ENCODE results near the gene SELPLG. TPM values are rescaled to one million over a fixed set of nuclear protein-coding genes. Genes with fewer than 3 reads are reported as not detected.
"Not testable (repeated sequence)": the region's sequence is repeated elsewhere in the genome, so short reads cannot be mapped to it uniquely, and the experiment has no call there.

SELPLG gene
- polyA plus RNA-seq, 3 donors = 2.5 to 14.1 (median 8.8) TPM

DNA sequence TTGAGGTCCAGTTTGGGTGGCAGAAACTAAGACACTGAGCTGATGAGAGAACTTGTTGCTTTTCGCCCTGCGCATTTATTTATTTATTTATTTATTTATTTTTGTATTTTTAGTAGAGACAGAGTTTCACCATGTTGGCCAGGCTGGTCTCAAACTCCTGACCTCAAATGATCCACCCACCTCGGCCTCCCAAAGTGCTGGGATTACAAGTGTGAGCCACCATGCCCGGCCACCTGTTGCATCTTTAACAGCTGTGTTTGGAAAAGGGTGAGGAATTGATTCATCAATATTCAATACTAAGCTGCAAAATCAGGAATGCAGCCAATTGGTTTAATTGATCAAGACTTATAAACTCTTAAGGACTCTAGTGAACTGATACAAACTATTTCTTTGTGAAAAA lies 24.4 kb upstream of the SELPLG start:
- not testable (repeated sequence) for H3K27ac ChIP-seq (ENCODE audit: low read depth, low read length)
- WGBS, 3 donors = 94 to 97% (median 95%) methylated on average over 4 of the region's 4 CpGs

DNA sequence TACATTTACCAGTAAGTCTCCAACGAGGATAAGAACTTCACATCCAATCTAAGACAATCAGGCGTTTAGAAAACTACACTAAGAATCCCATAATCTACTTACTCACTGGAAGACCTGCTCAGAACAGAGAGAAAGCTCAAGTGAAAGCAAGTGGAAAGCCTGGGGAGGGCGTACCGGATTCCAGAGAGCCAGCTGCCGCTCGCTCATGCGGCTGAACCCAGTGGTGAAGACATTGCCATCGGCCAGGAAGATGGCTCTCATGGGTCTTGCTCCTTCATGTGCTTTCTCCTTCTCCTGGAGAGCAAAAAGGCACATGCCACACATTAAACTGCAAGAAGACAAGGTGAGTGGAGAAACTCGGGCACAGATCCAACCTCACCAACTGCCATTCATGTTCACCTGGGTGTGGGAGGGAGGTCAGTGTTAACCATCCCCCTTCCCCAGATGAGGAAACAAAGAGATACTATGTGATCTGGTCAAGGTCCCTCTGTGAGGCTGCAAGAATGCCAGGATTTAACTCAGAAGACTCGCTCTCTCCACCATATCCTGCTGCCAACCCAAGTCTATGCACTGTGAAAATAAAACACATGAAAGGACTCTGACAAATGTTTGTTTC lies 23.5 kb upstream of the SELPLG start:
- no peak overlapping the region for H3K27ac ChIP-seq (ENCODE audit: low read depth, low read length)
- WGBS, 3 donors = 94 to 96% (median 95%) methylated on average over 10 of the region's 10 CpGs

DNA sequence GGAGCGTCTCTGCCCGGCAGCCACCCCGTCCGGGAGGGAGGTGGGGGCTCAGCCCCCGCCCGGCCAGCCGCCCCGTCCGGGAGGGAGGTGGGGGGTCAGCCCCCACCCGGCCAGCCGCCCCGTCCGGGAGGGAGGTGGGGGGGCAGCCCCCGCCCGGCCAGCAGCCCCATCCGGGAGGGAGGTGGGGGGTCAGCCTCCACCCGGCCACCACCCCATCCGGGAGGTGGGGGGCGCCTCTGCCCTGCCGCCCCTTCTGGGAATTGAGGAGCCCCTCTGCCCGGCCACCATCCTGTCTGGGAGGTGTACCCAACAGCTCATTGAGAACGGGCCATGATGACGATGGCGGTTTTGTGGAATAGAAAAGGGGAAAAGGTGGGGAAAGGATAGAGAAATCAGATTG lies 22.6 kb upstream of the SELPLG start:
- 87 to 92% (median 90%) methylated on average over 10 to 22 of the region's 24 CpGs for WGBS, 3 donors
- not testable (repeated sequence) for H3K27ac ChIP-seq (ENCODE audit: low read depth, low read length)

DNA sequence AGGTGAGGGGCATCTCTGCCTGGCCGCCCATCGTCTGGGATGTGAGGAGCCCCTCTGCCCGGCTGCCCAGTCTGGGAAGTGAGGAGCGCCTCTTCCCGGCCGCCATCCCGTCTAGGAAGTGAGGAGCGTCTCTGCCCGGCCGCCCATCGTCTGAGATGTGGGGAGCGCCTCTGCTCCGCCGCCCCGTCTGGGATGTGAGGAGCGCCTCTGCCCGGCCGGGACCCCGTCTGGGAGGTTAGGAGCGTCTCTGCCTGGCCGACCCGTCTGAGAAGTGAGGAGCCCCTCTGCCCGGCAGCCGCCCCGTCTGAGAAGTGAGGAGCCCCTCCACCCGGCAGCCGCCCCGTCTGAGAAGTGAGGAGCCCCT lies 22.1 kb upstream of the SELPLG start:
- not testable (repeated sequence) for H3K27ac ChIP-seq (ENCODE audit: low read depth, low read length)
- WGBS, 3 donors = 89 to 100% (median 90%) methylated on average over 7 to 18 of the region's 28 CpGs

DNA sequence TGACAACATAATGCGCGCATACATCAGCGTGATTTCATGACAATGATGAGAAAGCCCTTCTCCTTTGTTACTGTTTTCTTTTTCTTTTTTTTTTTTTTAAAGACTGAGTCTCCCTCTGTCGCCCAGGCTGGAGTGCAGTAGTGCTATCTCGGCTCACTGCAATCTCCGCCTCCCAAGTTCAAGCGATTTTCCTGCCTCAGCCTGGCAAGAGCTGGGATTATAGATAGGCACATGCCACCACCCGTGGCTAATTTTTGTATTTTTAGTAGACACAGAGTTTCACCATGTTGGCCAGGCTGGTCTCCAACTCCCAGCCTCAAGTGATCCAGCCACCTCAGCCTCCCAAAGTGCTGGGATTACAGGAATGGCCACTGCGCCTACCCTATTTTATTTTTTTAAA lies 20.9 kb upstream of the SELPLG start:
- H3K27ac ChIP-seq (ENCODE audit: low read depth, low read length) = not testable (repeated sequence)
- WGBS, 3 donors = 86 to 95% (median 92%) methylated on average over 9 of the region's 9 CpGs

DNA sequence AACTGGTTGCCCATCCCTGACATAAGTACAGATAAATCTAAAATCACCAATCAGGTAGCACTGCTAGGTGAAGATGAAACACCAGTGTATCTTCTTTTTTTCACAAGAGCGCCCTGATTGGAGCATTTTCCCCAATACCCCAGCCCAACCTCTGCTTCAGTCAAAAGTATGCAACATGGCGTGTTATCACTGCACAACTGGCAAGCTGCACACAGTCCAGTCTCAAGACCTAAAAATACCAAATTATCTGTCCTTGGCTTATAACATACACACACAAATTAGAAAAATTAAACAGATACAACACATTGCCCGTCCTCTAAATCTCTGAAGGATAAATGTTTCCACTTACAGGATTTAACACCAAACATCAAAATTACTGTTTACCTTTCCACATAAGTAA lies 20.2 kb upstream of the SELPLG start:
- 75 to 98% (median 98%) methylated on average over 3 of the region's 3 CpGs for WGBS, 3 donors
- no peak overlapping the region for H3K27ac ChIP-seq (ENCODE audit: low read depth, low read length)

DNA sequence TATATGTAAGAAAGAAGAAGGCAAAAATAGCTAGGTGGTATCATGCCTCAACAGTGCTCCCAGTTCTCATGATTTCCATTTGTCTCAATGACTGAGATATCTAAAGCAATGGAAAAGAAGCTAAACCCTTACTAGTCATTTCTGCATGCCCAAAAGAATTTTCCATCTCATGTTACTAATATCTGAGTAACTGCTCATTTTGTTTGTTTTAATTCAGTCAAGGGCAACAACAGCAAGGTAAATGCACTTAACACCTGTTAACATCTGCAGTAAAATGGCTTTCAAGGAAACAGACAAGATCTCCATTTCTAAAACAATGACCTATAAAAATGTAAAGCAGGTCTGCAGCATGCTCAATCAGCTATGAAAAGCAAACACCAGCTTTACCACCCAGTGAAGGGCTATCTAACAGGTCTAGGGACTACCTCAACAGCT lies 19.4 kb upstream of the SELPLG start:
- H3K27ac ChIP-seq (ENCODE audit: low read depth, low read length) = no peak overlapping the region

DNA sequence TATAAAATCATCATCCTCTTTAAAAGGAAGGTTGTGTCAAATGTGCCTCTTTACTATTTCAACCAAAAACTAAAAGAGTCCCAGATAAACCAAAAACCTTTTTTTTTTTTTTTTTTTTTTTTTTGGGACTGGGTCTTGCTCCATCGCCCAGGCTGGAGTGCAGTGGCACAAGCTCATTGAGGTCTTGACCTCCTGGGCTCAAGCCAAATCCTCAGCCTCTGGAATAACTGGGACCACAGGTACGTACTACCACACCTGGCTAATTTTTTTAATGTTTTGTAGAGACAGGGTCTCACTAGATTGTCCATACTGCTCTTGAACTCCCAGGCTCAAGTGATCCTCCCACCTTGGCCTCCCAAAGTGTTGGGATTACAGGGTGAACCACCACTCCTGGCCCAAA lies 16.4 kb upstream of the SELPLG start:
- 69 to 84% (median 80%) methylated on average over 2 of the region's 2 CpGs for WGBS, 3 donors
- no peak overlapping the region for H3K27ac ChIP-seq (ENCODE audit: low read depth, low read length)

DNA sequence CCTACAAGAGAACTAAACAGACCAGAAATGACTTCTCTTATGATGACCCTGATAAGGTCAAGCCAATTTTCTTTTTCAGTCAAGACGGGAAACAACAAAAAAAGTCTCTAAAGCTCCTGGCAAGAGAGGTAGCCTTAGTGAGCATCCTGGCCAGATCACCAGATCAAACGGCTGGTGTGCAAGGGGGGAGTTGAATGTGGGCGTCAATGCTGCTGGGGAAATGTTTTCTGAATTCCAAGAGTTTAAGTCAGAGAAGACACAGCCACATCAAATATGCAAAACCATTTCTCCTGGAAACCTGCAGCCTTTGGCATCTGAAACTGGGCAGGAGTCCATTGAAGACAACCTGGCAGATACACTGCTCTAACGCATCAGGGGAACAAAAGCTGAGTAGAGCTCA lies 16.0 kb upstream of the SELPLG start:
- H3K27ac ChIP-seq (ENCODE audit: low read depth, low read length) = no peak overlapping the region
- WGBS, 3 donors = 51 to 77% (median 57%) methylated on average over 4 of the region's 4 CpGs

DNA sequence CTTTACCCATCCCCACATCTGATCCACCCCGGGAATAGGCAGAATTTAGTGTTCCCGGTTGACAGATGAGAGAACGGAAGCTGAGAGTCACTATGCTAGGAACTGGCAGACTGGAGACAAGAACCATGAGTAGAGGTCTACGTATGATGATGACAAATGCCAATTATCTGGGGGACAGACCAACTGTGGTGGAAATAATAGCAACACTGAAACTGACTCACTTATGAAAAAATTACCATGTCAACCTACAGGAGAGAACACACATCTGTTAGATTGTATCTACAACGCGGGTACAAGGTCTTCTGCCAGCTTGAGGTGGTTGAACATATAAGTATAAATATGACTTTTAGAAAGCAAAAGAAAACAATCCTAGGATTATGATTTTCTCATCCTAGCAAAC lies 15.4 kb upstream of the SELPLG start:
- 90% methylated on average over 6 of the region's 6 CpGs for WGBS, 3 donors
- H3K27ac ChIP-seq (ENCODE audit: low read depth, low read length) = no peak overlapping the region

DNA sequence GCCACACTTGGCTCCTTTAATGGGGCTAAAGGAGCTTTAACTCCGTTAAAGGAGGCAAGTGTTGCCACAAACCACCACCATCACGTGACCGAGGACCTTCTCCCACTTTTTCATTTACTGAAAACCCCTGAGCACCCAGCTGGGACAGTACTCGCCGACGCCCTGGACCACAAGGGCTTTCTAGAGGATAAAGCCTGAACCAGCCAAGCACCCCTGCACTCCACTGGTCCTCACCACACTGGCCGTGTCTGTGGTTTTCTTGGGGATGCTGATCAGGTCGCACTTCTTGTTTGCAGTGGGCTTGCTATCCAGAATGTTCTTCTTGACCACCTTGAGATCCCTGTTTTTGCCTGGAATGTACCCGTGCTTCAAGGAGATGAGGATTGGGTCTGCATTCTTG lies 14.7 kb upstream of the SELPLG start:
- H3K27ac ChIP-seq (ENCODE audit: low read depth, low read length) = no peak overlapping the region
- WGBS, 3 donors = 88 to 94% (median 88%) methylated on average over 9 of the region's 9 CpGs

DNA sequence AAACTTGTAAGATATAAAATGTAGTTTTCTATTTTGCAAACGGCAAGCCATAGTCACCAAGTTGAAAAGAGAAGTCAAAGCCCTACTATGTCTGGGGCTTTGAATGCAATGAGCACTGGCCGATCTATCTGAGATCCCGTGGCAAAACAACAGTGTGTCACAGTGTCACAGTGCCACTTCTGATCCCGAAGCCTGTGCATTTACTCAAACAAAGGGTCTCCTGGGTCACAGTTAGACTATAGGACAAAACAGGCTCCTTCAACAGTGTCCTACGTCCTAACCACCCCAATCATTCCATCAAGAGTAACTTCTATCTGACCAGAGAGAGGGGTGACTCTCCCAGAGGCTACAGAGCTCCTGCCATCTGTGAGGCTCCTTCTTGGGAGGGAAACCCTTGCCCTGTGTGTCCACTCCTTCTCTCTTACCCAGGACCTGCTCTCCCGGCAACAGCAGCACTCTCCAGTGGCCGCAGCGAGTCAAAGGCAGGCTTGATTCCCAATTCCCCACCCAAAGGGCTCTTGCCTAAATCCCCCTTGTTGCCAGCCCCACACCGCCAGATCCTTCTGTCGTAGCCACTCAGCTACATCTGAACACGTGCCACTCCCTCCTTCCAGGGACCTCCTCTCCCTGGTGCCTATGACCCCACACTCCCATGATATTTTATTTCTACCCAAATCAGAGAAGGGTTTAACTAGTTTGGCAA lies 14.0 kb upstream of the SELPLG start:
- no peak overlapping the region for H3K27ac ChIP-seq (ENCODE audit: low read depth, low read length)
- 77 to 89% (median 80%) methylated on average over 11 of the region's 11 CpGs for WGBS, 3 donors

DNA sequence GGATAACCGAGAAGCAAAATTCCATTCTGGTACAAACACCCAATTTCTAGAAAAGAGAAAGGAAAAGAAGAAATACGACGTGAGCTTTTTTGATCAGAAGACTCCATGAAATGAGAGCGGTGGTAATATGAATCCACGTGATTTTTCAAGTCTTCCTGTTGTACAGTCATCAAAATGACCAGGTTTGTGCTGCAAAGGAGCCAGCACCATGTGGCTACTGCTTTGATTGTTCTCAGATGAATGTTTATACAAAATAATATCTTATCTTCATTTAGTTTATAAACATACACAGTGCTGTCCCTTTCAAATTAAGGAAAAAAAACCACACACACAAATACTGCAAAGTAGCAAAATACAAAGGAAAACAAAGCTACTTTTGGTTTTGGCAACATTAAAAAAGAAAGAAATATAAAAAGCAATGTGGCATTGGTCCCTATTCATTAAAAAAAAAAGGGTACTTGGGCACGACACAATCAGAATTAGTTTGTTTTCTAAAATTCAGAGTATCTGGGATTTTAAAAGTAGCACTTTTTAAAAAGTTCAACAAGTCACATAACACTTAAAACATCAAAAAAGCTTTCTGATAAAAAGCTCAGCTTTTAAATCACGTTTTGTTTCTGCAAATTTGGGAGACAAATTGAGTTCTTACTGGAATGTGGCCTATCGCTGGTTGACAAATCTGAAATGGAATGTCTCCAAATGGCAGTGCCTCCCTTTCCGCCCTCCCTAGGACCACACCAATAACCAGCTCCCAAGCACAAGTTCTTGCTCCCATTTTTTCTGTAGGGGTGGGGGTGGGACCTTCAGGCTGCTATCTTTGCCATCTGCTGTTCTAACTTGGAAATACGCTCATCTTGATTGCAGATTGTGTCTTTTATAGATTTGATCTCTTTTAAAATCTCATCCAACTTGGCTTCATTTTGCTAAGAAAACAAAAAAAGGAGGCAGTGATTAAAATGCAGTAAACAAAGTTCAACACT lies 13.2 kb upstream of the SELPLG start:
- 60 to 65% (median 64%) methylated on average over 10 of the region's 10 CpGs for WGBS, 3 donors
- H3K27ac ChIP-seq (ENCODE audit: low read depth, low read length) = no peak overlapping the region

DNA sequence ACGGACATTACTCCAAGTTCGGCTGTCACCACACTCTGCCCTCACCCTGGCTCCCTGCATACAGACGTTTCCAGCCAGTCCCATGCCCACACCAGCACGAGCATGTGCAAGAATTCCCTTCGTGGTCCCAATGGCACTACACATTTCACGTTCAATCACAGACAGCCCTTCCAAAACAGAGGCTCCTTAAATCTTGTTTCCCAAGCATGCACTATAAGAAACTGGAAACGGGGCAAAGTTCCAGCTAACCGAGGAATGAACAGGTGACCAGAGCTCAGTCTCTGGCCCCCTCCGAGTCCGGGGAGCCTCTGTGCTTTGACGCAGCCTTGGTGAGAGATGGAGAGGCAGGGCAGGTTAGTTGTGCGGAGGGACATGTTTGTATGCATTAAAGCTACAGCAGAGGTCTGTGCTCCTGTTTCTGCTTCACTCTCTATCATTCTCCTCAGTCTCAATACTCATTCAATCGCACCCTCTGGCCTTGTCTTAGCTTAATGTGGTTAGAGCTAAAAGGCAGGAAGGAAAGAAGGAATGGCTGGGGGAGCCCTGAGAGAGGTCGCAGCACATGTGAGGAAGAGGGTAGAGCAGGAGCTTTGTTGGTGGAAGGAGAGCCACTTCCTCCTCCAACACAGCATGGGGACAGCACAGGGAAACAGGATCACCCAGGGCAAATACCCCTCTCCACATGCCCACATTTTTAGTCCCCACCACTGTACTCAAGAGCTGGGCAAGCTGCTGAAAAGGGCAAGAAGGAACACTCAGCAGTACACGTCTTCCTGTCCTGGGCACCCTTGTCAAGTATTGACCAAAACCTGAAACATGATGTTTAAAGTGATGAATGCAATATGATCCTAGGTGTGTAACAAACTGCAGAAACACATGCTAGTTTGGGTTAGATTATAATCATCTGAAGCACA lies 12.2 kb upstream of the SELPLG start:
- H3K27ac ChIP-seq (ENCODE audit: low read depth, low read length) = no peak overlapping the region
- 79 to 88% (median 84%) methylated on average over 15 of the region's 15 CpGs for WGBS, 3 donors

DNA sequence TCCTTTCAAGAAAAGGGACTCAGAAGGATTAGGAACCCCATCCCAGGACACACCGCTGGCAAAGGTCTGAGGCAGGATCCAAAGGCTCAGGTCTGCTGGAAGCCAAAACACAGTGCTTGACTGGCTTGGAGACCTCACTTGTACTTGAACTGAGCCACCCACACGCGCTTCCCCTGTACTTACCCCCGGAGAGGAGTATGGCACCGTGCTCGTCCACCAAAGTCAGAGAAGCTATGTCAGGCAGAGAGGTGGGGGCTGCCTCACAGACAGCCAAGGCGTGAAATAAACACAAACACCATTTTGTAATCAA lies 11.1 kb upstream of the SELPLG start:
- WGBS, 3 donors = 94 to 98% (median 95%) methylated on average over 7 of the region's 7 CpGs
- H3K27ac ChIP-seq (ENCODE audit: low read depth, low read length) = no peak overlapping the region

DNA sequence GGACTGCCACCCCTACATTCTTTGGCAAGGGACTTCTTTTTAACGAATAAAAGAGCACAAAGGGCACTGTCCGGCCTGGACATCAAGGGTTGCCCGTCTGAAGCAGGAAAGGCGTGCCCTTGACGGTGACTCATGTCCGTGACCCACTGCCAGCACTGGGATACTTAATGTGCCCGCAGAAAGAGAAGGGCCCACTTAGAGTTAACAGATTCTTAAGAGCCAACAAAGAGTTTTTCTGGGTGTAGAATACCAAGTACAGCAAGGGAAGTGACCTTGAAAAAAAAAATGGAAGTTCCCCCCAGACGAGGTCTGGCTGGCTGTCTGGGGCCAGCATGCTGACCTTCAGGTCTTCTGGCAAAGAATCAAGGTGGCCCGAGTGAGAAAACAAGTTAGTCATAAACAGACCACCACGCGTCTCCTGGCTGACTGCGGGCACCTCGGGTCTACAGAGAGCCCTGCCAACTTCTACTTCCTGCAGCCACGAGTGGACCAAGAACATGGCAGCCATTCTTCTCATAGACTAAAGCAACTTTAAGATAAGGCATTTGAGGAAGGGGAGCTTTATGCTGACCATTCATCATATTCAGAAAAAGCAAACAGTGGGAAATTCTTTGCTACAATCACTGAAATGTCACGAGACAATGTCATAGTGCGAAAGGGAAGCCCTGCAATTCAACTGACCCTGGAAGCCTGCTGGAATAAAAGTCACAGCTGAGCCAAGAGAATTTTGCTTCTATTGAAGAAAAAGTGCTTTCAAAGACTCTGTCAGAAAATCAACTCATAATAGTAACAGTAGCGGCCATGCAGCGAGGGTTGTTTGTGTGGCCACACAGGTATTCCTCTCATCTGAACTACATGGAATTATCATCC lies 10.5 kb upstream of the SELPLG start:
- WGBS, 3 donors = 55 to 61% (median 60%) methylated on average over 18 of the region's 18 CpGs
- no peak overlapping the region for H3K27ac ChIP-seq (ENCODE audit: low read depth, low read length)

DNA sequence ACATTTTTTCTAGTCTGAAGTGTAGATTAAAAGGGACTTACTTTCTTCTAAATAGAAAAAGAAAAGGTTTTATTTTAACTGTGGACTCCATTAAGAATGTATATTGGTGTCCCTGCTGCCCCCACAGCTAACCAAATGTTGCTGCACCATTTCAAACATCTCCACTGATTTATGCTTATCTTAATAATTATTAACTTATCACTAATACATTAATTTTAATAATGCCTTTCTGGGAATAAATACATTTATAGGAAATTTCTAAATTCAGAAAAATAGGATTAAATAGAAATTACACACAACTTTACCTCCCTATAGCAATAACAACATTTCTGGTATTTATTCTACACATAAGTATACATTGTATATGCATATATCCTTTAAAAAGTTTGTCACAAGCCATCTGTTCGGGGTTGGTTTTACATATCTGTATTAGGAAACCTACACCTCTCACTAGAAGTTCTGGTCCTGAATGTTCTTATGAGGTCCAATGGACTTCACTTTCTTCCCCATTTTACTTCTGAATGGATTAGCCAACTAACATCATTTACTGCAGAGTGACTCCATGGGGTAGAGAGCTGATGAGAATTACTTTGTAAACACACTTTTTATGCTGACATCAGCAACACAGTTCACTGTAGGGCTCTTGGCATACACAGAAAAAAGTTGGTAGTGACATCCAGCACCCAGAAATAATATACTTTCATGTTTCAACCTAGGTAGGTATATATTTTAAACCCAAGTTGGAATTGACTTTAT lies 9.4 kb upstream of the SELPLG start:
- 99 to 100% (median 100%) methylated on average over 1 of the region's 1 CpG for WGBS, 3 donors
- H3K27ac ChIP-seq (ENCODE audit: low read depth, low read length) = no peak overlapping the region
